H9 (cell line): ENCODE data around the gene ARMC9. TPM values are rescaled to one million over a fixed set of nuclear protein-coding genes. Genes with fewer than 3 reads are reported as not detected.
"Not testable (repeated sequence)": the region's sequence is repeated elsewhere in the genome, so short reads cannot be mapped to it uniquely, and the experiment has no call there.

Experiments
- DNase-seq: peaks from one replicate; pipeline ENCODE4 v3.0.0-alpha.2; 2017
- H2AFZ ChIP-seq: one replicate; pipeline ENCODE4 v1.6.1; 2013; ENCODE audit warnings: mild to moderate bottlenecking, low read length, control low read depth, moderate library complexity
- H2AK5ac ChIP-seq: 2 replicates; pipeline ENCODE4 v1.6.1; 2013; ENCODE audit warnings: low read length, control low read depth, mixed read lengths; ENCODE audit not compliant: insufficient read length
- H2BK120ac ChIP-seq: one replicate; pipeline ENCODE4 v1.6.1; 2013; ENCODE audit warnings: low read depth, mild to moderate bottlenecking, low read length, control low read depth, inconsistent platforms; ENCODE audit not compliant: poor library complexity, severe bottlenecking
- H2BK12ac ChIP-seq: 2 replicates; pipeline ENCODE4 v1.6.1; 2013; ENCODE audit warnings: low read length, control low read depth, mixed read lengths, low read depth; ENCODE audit not compliant: insufficient read length
- H2BK15ac ChIP-seq: 2 replicates; pipeline ENCODE4 v1.6.1; 2013; ENCODE audit warnings: low read depth, low read length, control low read depth
- H2BK20ac ChIP-seq: one replicate; pipeline ENCODE4 v1.6.1; 2013; ENCODE audit warnings: low read depth, mild to moderate bottlenecking, low read length, control low read depth, inconsistent platforms; ENCODE audit not compliant: poor library complexity, severe bottlenecking
- H2BK5ac ChIP-seq: 2 replicates; pipeline ENCODE4 v1.6.1; 2013; ENCODE audit warnings: low read length, control low read depth, mixed read lengths; ENCODE audit not compliant: insufficient read length
- H3K14ac ChIP-seq: 2 replicates; pipeline ENCODE4 v1.6.1; 2013; ENCODE audit warnings: low read length, control low read depth; ENCODE audit not compliant: insufficient read depth
- H3K18ac ChIP-seq: 2 replicates; pipeline ENCODE4 v1.6.1; 2013; ENCODE audit warnings: low read depth, mild to moderate bottlenecking, mixed read lengths, low read length, control low read depth; ENCODE audit not compliant: insufficient read length
- H3K23ac ChIP-seq: 2 replicates; pipeline ENCODE4 v1.6.1; 2013; ENCODE audit warnings: low read length, control low read depth, mixed read lengths, low read depth; ENCODE audit not compliant: insufficient read length
- H3K23me2 ChIP-seq: 2 replicates; pipeline ENCODE4 v1.6.1; 2013; ENCODE audit warnings: low read depth, mild to moderate bottlenecking, mixed read lengths, low read length, control low read depth; ENCODE audit not compliant: insufficient read length, poor library complexity, severe bottlenecking
- H3K27ac ChIP-seq: 2 replicates; pipeline ENCODE4 v1.5.1; 2013; ENCODE audit warnings: low read length, control low read depth, mixed read lengths, low read depth; ENCODE audit not compliant: insufficient read length
- H3K27me3 ChIP-seq: 2 replicates; pipeline ENCODE4 v1.6.1; 2013; ENCODE audit warnings: low read length, control low read depth, inconsistent platforms; ENCODE audit not compliant: insufficient read depth
- H3K4ac ChIP-seq: 2 replicates; pipeline ENCODE4 v1.6.1; 2013; ENCODE audit warnings: low read depth, mild to moderate bottlenecking, control low read depth, inconsistent platforms, low read length, moderate library complexity
- H3K4me1 ChIP-seq: 2 replicates; pipeline ENCODE4 v1.6.1; 2013; ENCODE audit warnings: low read length, control low read depth, inconsistent platforms; ENCODE audit not compliant: insufficient read depth
- H3K4me2 ChIP-seq: 2 replicates; pipeline ENCODE4 v1.6.1; 2013; ENCODE audit warnings: low read length, control low read depth, mixed read lengths; ENCODE audit not compliant: insufficient read length, insufficient read depth
- H3K56ac ChIP-seq: 2 replicates; pipeline ENCODE4 v1.6.1; 2013; ENCODE audit warnings: low read depth, mild to moderate bottlenecking, mixed read lengths, low read length, control low read depth; ENCODE audit not compliant: insufficient read length
- H3K79me1 ChIP-seq: 2 replicates; pipeline ENCODE4 v1.6.1; 2013; ENCODE audit warnings: low read depth, mild to moderate bottlenecking, moderate library complexity, low read length, control low read depth, inconsistent platforms; ENCODE audit not compliant: insufficient read depth, poor library complexity, severe bottlenecking
- H3K79me2 ChIP-seq: 2 replicates; pipeline ENCODE4 v1.6.1; 2013; ENCODE audit warnings: low read length, control low read depth, inconsistent platforms; ENCODE audit not compliant: insufficient read depth
- H3K9ac ChIP-seq: 2 replicates; pipeline ENCODE4 v1.6.1; 2013; ENCODE audit warnings: low read length, control low read depth, mixed read lengths; ENCODE audit not compliant: insufficient read length; ENCODE audit errors: extremely low read depth
- H3K9me3 ChIP-seq: one replicate; pipeline ENCODE4 v1.6.1; 2013; ENCODE audit warnings: low read depth, low read length, inconsistent platforms; ENCODE audit not compliant: control insufficient read depth
- H3T11ph ChIP-seq: one replicate; pipeline ENCODE4 v1.6.1; 2013; ENCODE audit warnings: mild to moderate bottlenecking, low read length, control low read depth, inconsistent platforms
- H4K20me1 ChIP-seq: one replicate; pipeline ENCODE4 v1.6.1; 2013; ENCODE audit not compliant: control insufficient read depth, insufficient read length, insufficient read depth
- H4K5ac ChIP-seq: 2 replicates; pipeline ENCODE4 v1.6.1; 2013; ENCODE audit warnings: low read depth, mild to moderate bottlenecking, mixed read lengths, low read length, control low read depth; ENCODE audit not compliant: insufficient read length
- H4K8ac ChIP-seq: replicated peaks from 2 replicates; pipeline ENCODE4 v1.6.1; 2013; ENCODE audit warnings: low read length, control low read depth, mixed read lengths, low read depth; ENCODE audit not compliant: insufficient read length
- H4K91ac ChIP-seq: 2 replicates; pipeline ENCODE4 v1.6.1; 2013; ENCODE audit warnings: low read depth, mild to moderate bottlenecking, moderate library complexity, mixed read lengths, low read length, control low read depth; ENCODE audit not compliant: insufficient read length
- H3K27ac Mint-ChIP-seq, 3 experiments: 2 replicates in 2 of 3; 3 replicates in 1 of 3; pipeline ENCODE4 v1.8.0; 2020 to 2021; ENCODE audit warnings: mixed read lengths in 3 of 3, mild to moderate bottlenecking in 1 of 3, moderate library complexity in 1 of 3
- H3K27me3 Mint-ChIP-seq: 2 replicates; pipeline ENCODE4 v1.8.0; 2021; ENCODE audit warnings: low read depth, mild to moderate bottlenecking, moderate library complexity, mixed read lengths
- H3K36me3 Mint-ChIP-seq, 3 experiments: 2 replicates in 2 of 3; 3 replicates in 1 of 3; pipeline ENCODE4 v1.8.0; 2020 to 2021; ENCODE audit warnings: low read depth in 3 of 3, mixed read lengths in 3 of 3; ENCODE audit not compliant: insufficient read depth in 1 of 3
- H3K4me1 Mint-ChIP-seq, 2 experiments: 2 replicates each; pipeline ENCODE4 v1.8.0; 2020; ENCODE audit warnings: mixed read lengths in 2 of 2
- H3K4me3 Mint-ChIP-seq, 2 experiments: 2 replicates in 1 of 2; 3 replicates in 1 of 2; pipeline ENCODE4 v1.8.0; 2020 to 2021; ENCODE audit warnings: mild to moderate bottlenecking in 2 of 2, mixed read lengths in 2 of 2, moderate library complexity in 1 of 2
- H3K9me3 Mint-ChIP-seq, 2 experiments: 2 replicates in 1 of 2; 3 replicates in 1 of 2; pipeline ENCODE4 v1.8.0; 2020; ENCODE audit warnings: mild to moderate bottlenecking in 2 of 2, mixed read lengths in 2 of 2, moderate library complexity in 1 of 2
- CTCF ChIP-seq: fragments of 200-600 bp; sonication (generic); conservative IDR thresholded peaks from 3 replicates; pipeline ENCODE4 v1.8.0; 2021; ENCODE audit warnings: antibody characterized with exemption, mild to moderate bottlenecking
- WGBS: extraction: QIAGEN DNeasy Blood & Tissue Kit; methylation state at CpG from one replicate; pipeline ENCODE4 v1.1.7; 2013; ENCODE audit warnings: missing lambda C conversion rate, low lambda C conversion rate, mixed read lengths; ENCODE audit not compliant: insufficient read length; ENCODE audit errors: extremely low coverage; 5-methylcytosine and 5-hydroxymethylcytosine counted together
- total RNA-seq: library from RNA; stranded (reverse); gene quantifications from 2 replicates; pipeline ENCODE4 v1.2.1, GENCODE V29; 2021

ARMC9 gene
- total RNA-seq, 1 experiment from 2014 or later, result 37.6 TPM

- not testable (repeated sequence) for H3K14ac ChIP-seq, H3K23me2 ChIP-seq, H2AFZ ChIP-seq, H2AK5ac ChIP-seq, H4K5ac ChIP-seq, H3K79me2 ChIP-seq, H3K9me3 Mint-ChIP-seq, H3K23ac ChIP-seq, H3K27ac ChIP-seq, H3K56ac ChIP-seq, H2BK15ac ChIP-seq, H3K79me1 ChIP-seq, H2BK20ac ChIP-seq, H3K4me1 ChIP-seq, H2BK12ac ChIP-seq, H2BK5ac ChIP-seq, H3K27me3 ChIP-seq, DNase-seq, H2BK120ac ChIP-seq, H3K4me2 ChIP-seq, H3T11ph ChIP-seq, H4K20me1 ChIP-seq, H3K9ac ChIP-seq, H4K8ac ChIP-seq, H3K4ac ChIP-seq, H3K27me3 Mint-ChIP-seq, H3K9me3 ChIP-seq, H3K18ac ChIP-seq, H4K91ac ChIP-seq
- H3K36me3 Mint-ChIP-seq, result peaks cover 11 to 13% (median 12%) of the 10 kb centered on the region in 3 experiments; a peak in 5 of 7 replicates
- no CpG with 5 or more reads among the region's 8 CpGs for WGBS
- peak; percentile 37; the same call in 2 of the 3 replicates for TF ChIP-seq CTCF
- H3K4me1 Mint-ChIP-seq, result peaks cover 50 to 51% of the 10 kb centered on the region in 2 experiments
- H3K27ac Mint-ChIP-seq, result peak overlapping the region in 2 of 3 experiments; percentile 22 to 77; a peak in 3 of 7 replicates
- 0 out of 5 replicates have a peak overlapping the region, but pooled peaks of 1 of the 2 experiments have one; percentile 14 for H3K4me3 Mint-ChIP-seq
Observed at GRCh38 chr2:231400681-231401080, 202.2 kb downstream of the ARMC9 start.

- H3T11ph ChIP-seq, H3K23me2 ChIP-seq, H3K56ac ChIP-seq, H3K27me3 Mint-ChIP-seq, H3K79me2 ChIP-seq, H3K27me3 ChIP-seq, H3K9ac ChIP-seq, H3K4me1 ChIP-seq, H4K8ac ChIP-seq, H3K18ac ChIP-seq, H3K14ac ChIP-seq, H3K9me3 Mint-ChIP-seq, H2BK15ac ChIP-seq, H4K20me1 ChIP-seq, H3K23ac ChIP-seq, H3K4me2 ChIP-seq, H2BK12ac ChIP-seq, H3K4ac ChIP-seq, H2BK120ac ChIP-seq, H3K9me3 ChIP-seq, H3K79me1 ChIP-seq, H2AFZ ChIP-seq, H3K27ac ChIP-seq, H4K5ac ChIP-seq, H2BK20ac ChIP-seq, DNase-seq, H4K91ac ChIP-seq, H2BK5ac ChIP-seq, H2AK5ac ChIP-seq, H3K4me3 Mint-ChIP-seq: not testable (repeated sequence)
- H3K27ac Mint-ChIP-seq, result peak overlapping the region in 2 of 3 experiments; percentile 22 to 65; a peak in 2 of 7 replicates
- H3K4me1 Mint-ChIP-seq, result peaks cover 54 to 56% of the 10 kb centered on the region in 2 experiments
- WGBS, result no CpG with 5 or more reads among the region's 23 CpGs
- H3K36me3 Mint-ChIP-seq, result peaks cover 11 to 13% (median 12%) of the 10 kb centered on the region in 3 experiments; a peak in 5 of 7 replicates
Observed at GRCh38 chr2:231401101-231401500, 202.7 kb downstream of the ARMC9 start.
